ENCODE results near the gene ADGRV1.
"Not testable (repeated sequence)": the region's sequence is repeated elsewhere in the genome, so short reads cannot be mapped to it uniquely, and the experiment has no call there.

The ADGRV1 gene

DNA sequence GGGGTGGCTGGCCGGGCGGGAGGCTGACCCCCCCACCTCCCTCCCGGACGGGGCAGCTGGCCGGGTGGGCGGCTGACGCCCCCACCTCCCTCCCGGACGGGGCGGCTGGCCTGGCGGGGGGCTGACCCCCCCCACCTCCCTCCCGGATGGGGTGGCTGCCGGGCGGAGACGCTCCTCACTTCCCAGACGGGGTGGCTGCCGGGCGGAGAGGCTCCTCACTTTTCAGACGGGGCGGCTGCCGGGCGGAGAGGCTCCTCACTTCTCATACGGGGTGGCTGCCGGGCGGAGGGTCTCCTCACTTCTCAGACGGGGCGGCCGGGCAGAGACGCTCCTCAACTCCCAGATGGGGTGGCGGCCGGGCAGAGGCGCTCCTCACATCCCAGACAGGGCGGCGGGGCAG, 37.2 kb downstream of the ADGRV1 start:
- DNase-seq = not testable (repeated sequence)

DNA sequence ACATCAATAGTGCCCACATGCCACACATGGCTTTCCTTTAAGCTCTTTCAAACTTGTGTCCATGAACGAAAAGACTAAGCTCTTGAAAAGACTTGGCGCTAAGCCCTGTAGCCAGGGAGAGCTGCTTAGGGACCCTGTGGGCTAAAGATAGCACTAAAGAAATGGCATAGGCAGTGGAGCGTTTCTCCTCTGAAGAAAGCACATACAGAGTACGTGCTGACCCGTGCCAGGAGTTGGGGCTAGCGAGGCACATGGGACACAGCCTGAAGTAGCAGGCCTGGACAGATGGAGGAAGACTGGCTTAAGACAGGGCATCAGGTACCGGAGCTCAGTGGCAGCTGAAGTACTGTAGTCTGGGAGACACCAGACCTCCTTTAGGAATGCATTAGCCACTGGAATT, 39.7 kb downstream of the ADGRV1 start:
- DNase-seq = no peak

DNA sequence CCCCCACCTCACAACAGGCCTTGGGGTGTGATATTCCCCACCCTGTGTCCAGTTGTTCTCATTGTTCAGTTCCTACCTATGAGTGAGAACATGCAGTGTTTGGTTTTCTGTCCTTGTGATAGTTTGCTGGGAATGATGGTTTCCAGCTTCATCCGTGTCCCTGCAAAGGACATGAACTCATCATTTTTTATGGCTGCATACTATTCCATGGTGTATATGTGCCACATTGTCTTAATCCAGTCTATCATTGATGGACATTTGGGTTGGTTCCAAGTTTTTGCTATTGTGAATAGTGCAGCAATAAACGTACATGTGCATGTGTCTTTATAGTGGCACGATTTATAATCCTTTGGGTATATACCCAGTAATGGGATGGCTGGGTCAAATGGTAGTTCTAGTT, 41.7 kb downstream of the ADGRV1 start:
- not testable (repeated sequence) for DNase-seq

DNA sequence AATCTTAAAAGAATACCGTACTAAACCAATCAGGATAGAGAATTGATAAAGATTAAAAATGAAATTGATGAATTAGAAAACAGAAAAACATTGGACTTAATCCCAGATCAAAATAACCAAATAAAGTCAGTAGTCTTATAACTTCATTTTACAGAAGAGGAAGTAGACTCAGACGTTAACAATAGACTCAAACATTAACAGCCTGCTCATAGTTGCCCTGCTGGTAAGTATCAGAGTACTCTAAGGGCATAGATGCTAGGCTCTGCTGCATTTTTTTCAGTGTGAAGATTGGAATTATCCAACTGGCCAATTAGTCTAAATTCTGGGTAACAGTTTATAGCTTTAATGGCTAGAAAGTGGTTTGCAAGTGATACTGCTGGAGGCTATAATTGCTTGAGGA, 42.9 kb downstream of the ADGRV1 start:
- no peak for DNase-seq

DNA sequence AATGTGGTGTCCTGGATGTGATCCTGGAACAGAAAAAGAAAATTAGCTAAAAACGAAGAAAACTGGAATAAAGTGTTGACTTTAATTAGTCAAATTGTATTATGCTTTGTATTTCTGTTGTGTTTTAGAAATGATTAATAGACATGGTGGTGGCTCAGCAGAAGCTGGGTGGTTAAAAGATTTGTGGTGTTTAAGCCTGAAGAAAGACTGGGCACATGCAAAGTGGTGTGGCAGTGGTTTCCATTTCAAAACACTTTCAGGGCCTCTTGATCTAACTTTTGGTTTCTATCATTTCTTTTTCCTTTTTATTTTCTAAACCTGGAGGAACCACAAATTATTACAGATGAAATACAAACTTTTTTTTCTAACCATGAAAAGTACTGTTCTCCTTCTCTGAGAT, 44.1 kb downstream of the ADGRV1 start:
- DNase-seq = no peak

DNA sequence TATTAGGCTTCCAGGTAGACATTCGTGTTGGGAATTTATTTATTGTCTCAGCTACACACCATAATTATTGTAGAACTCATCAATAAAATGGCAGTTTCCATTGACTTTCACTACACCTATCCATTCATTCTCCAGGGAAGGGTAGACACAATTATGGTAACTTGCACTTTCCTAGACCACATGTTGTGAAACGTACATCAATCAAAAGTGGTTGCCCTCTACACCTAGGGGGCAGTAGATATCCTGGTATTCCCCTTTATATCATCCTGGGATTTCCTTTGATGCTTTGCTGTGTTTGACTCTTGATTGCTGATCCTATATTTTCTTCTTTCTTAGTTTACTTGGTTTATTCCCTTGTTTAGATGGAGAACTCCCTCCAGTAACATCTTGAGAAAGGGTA, 47.9 kb downstream of the ADGRV1 start:
- DNase-seq = no peak

DNA sequence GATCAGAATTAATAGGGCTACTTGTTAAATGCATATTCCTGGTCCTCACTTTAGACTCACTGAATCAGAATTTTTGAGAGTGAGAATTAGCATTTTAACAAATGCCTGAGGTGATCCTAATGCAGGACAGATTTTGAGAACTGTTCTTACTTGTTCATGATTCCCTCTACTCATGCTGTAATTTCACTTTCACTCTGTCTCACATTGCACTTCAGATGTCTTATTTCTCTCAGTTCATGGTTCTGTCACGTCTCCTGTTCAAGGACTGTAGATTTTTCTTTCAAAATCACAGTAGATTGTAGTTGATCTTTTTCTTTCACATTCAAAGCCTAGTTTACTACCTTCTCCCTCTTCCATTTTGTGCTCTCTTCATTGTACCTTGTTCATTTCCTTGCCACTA, 54.3 kb downstream of the ADGRV1 start:
- no peak for DNase-seq

DNA sequence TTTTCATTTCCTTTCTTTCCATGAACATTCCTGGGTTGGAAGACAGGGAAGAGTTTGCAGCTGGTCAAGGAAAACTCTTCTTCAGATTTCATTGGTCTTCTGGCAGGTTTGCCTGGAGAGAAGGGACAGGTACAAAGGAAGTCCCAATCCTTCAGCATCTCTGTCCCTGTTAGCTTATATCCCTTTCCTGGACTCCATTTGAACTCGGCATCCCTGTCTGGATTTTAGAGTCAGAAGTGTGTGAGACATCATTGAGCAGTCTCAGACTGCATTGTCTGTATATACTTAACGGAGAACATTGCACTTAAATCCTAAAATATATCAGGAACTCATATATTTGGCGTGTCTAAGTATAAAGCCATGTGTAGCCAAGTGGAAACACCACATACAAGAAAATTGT, 54.9 kb downstream of the ADGRV1 start:
- no peak for DNase-seq

DNA sequence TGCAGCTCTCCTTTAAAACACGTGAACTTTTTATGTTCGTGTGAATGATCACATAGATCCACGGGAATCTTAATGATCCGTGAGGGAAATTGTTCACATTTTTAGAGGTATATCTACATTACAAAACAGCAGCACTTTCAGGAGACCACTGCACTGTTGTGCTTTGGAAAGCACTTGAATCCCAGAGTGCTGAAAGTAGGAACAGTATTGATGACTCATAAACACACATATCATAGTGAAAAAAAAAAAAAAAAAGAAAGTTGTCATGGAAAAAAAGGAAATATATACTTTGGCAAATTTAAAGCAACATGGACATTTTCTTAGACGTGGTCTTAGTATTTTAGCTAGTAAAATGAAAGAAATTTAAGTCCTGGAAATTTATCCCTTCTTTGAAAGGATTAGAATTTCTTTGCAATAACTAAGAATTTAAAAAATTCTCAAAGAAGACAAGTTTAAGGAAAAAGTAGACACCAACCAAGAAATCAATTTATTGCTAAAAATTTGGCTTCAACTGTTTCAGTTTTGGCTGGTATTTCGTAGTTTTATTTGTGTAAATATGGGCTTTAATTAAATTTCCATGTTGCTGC, 55.4 kb downstream of the ADGRV1 start:
- DNase-seq = no peak

DNA sequence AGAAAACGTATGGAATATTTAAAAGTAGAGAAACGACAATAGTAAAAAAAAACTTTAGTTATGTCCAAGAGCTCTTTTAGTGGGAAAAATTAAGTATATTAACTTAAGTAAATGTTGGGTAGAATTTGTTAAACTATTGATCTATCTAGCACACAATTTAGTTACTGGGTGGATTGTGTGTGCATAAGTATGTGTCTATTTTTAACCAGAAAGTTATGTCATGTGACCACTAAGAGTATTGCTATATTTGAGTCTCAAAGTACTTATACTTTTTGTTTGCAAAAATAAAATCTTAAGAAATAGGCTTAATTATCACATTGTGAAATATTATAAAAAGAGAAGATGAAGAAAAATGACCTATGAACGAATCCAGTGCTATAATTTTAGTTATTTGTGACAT, 56.8 kb downstream of the ADGRV1 start:
- DNase-seq = no peak

DNA sequence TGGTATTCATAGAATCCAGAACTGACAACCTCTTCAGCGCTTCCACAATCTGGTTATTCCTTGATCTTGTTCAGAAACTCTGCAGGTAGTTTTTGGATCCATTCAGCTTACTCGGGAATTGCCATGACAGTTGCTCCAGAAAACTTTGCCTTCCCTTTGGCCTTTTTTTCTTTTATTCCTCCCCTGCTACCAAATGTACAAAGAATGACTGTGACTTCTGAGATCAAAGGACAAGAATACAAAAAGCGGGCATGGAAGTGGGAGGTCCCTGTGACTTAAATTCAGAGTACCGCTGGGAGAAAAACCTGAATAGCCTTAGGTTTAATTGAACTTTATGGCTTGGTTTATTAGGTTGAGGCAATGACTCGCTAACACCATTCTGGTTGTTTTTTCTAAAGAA, 59.5 kb downstream of the ADGRV1 start:
- no peak for DNase-seq

DNA sequence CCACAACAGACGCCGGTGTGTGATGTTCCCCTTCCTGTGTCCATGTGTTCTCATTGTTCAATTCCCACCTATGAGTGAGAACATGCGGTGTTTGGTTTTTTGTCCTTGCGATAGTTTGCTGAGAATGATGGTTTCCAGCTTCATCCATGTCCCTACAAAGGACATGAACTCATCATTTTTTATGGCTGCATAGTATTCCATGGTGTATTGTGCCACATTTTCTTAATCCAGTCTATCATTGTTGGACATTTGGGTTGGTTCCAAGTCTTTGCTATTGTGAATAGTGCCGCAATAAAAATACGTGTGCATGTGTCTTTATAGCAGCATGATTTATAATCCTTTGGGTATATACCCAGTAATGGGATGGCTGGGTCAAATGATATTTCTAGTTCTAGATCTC, 61.2 kb downstream of the ADGRV1 start:
- DNase-seq = not testable (repeated sequence)

DNA sequence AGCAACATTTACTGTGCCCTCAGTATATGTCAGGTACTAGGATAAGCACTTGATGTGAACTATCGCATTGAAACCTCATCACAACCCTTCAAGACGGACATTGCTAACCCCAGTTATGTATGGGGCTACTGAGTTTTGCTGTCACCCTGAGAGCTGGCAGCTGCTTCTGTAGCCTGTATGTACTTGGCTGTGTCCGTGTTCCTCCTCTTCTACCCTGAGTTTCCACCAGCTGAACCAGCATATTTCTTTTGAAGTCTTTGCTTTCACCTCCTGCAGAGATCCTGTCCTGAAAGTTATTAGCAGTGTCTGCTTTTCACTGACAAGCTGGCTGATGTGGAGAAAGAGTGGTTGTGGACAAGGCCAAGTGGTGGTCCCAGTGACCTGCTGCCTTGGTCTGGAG, 63.3 kb downstream of the ADGRV1 start:
- DNase-seq = no peak

DNA sequence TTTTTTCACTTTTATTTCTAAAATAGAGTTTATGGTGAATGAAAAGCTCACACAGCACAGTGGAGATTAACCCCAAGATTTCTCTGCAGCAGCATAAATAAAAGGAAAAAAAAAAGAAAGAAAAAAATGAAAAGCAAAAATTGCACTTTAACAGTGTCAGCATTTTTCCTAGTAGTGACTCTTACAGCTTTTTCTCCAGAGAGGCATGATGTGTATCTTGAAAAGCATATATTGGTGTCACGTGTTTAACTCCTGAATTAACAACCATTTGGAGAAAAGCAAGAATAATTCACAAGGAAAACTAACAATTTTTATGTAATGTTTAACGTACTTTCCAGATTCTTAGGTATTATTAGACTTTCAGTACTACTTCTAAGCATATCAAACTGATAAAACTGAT, 67.9 kb downstream of the ADGRV1 start:
- no peak for DNase-seq

DNA sequence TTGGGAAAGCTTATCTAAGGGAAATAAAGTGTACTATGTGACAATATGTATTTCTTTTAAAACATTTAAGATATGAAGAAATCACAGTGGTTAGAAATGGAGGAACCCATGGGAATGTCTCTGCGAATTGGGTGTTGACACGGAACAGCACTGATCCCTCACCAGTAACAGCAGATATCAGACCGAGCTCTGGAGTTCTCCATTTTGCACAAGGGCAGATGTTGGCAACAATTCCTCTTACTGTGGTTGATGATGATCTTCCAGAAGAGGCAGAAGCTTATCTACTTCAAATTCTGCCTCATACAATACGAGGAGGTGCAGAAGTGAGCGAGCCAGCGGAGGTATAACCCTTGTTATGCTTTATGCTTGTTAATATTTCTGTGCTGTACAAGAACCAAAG, 69.9 kb downstream of the ADGRV1 start:
- DNase-seq = no peak

DNA sequence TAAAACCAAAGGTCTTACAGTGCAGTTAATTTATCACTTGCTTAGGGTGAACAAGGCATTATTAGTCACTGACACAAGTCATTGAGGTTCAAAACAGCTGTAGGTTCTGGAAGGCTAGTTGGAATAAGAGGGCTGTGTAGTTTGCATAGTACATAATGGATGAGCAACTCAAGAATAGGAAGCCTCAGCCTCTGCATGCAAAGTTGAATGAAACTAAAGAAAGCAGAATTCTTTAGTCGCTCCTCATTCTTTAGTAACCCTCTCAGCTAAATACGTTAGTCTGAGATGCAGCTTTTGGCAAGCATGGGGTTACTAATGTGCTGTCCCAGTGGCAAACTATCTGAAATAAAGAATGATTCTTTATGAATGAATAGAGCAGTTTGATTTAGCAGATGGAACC, 74.2 kb downstream of the ADGRV1 start:
- DNase-seq = no peak

DNA sequence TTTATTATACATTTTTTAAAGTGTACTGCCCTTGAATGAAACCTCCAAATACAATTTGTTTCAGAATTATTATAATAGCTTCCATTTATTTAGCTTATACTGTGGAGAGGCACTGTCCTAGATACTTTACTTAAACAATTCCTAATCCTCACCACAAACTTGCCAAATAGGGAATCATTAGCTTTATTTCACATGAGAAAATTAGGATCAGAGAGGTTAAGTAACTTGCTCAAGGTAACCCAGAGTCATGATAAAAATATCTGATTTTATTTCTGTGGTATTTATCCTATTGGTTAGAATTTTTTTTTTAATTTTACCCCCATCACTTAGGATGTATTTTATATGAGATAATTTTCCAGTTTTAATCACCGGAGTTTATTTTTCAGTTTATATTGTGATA, 78.4 kb downstream of the ADGRV1 start:
- DNase-seq = no peak

DNA sequence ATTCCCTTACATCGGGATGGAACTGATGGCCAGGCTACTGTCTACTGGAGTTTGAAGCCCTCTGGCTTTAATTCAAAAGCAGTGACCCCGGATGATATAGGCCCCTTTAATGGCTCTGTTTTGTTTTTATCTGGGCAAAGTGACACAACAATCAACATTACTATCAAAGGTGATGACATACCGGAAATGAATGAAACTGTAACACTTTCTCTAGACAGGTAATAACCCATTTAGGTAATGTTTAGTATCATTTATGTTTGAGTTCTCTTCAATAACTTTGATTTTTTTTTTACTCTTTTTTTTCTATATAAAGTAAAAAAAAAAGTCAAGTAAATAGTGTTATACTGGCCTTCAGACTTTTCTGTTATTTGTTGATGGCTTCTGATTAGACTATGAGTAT, 79.1 kb downstream of the ADGRV1 start:
- DNase-seq = no peak

DNA sequence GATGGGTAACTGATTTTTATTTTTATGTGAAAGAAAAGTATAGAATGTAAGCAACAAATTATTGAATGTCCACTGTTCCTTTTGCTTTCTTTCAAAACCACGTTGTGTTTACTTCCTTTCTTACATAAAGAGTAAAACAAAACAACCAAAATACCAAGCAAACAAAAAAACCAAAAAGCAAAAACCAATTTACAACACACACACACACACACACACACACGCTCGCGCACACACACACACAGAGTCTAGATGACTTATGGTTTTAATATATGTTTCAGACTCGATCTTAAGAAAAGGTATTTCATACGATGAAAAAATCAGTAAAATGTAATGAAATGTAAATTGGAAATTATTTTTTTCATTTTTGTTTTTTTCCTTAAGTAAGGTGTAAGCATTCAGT, 80.3 kb downstream of the ADGRV1 start:
- DNase-seq = no peak

DNA sequence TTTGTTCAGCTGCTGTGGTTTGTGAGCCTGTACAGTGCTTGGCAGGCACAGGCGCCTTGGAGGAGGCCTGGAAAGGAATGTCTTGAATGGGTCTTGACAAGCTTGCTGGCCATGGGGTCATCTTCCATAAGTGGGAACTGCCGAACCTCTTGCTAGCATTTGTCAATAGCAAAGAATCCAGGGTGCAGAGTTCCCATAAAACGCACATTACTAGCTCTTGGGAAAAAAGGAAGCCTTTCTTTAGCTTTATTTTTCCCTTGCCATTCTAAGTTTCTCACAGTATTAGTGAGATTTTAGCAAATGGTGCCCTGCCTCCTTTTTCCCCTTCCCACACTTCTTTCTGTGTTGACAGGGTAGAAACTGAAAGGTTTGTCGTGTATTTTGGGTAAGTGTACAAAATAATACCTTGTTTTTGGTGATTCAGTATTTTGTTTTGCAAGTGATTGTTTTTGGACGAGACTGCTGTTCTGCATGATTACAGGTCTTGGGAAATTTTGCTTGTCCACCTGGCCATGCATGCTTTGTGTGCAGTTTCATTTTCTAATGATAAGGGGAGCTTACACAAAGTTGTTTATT, 82.0 kb downstream of the ADGRV1 start:
- DNase-seq = no peak

DNA sequence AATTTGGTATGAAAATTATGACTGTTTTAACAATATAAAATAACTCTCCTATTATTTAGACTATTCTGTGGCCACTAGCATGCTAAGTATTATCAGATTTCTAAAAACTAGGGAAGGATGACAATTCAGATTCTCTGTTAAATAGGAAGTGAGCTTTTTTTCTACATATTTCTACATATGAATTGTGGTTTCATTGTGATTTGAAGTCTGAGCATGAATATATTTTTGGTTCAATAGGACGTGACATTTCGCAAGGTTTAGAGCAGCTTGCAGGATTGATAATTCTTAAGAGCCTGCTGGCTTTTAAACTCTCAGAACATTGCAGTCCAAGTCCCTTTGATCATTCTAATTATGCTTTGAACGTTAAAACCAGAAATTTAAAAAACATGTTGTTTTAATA, 82.9 kb downstream of the ADGRV1 start:
- DNase-seq = no peak

DNA sequence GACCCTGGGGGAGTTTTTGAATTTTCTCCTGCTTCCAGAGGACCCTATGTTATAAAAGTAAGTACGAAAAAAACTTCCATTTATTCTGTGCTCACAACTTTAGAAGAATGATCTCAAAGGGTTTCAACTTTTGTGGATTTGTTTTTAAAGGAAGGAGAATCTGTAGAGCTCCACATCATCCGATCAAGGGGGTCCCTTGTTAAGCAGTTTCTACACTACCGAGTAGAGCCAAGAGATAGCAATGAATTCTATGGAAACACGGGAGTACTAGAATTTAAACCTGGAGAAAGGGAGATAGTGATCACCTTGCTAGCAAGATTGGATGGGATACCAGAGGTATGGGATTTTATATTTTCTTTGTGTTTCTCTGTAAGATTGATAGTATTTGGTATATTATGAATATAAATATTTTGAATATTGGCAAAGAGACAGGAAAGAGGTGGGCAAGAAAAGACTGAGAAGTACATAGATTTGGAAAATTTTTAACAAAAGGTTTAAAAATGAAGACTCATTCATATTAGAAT, 84.2 kb downstream of the ADGRV1 start:
- no peak for DNase-seq

DNA sequence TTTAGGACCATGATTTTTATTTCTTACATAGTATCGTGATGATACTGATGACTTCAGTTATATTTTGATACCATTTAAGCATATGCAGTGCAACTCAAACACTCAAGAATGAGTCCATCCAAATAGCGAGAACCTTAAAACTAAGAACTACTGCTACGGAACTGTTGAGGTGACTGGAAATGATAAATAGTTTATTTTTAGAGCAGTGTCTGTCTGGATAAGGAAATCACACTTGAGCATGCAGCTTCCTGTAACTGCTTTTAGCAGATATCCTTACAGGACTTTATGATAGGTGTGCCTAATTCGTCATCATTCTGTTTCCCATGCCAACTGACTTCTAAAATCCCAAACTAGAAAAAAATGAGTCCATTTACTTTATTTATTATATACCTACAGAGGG, 85.5 kb downstream of the ADGRV1 start:
- no peak for DNase-seq

DNA sequence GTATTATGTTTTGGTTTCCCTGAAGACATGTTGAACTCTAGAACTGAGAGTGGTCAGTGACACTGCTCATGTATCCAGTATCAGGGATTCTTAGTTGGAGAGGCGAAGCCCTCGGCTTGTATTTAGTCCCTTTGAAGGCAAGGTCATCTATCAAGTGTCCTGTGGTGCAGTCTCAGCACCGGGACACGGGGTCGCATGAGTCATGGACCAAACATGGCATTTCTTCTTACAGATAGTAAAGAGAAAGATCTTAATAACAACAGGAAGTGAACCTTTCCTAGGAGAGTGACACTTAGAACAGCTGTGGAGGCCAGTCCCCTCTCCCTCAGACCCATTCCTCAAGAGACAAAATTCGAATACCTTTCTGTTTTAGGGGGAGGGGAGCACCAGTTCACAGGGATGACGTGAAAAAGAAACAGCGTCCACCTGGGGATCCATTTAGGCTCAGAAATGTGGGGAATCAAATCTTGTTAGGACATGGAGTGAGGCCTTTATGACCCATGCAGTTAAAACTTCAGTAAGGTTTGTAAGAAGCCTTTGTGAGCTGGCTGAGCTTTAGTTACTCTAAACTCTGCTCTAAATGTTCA, 86.5 kb downstream of the ADGRV1 start:
- DNase-seq = no peak

DNA sequence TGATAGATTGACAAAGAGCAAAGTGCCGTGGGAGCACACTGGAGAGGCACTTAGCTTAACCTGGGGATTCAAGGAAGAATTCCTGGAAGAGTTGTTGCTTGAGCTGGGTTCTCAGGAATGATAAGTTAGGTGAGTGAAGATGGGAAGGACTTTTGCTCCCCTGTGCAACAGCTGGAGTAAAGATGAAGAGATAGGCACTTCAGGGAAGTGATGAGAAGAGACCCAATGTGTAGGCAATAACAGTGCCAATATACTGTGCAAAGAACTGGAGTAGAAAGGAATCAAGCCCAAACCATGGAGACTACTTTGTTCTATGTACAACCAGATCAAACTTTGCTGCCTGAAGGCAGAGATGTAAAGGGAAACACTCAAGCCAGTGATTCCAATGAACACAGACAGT, 92.2 kb downstream of the ADGRV1 start:
- no peak for DNase-seq

Data from effector CD4-positive, alpha-beta T cell (primary cell).